Upper lobe of left lung (tissue), 6 donors: ENCODE results near the gene GLIS1. TPM values are rescaled to one million over a fixed set of nuclear protein-coding genes. Genes with fewer than 3 reads are reported as not detected.

Experiments
- ATAC-seq, 2 donors: fragments of 200-7000 bp; cut with Tn5 transposase; one replicate each; pipeline ENCODE4 v1.9.1; 2022; ENCODE audit warnings: mild to moderate bottlenecking in 2 of 2, moderate library complexity in 2 of 2; ENCODE audit not compliant: low FRiP score in 2 of 2
- DNase-seq, 2 donors: peaks; one replicate each; pipeline ENCODE4 v3.0.0-alpha.2; 2019 to 2020
- H3K27ac ChIP-seq, 4 donors: fragments of 200-600 bp; sonication (generic); one replicate each; pipeline ENCODE4 v1.5.1; 2016 to 2019
- H3K27me3 ChIP-seq, 4 donors: fragments of 200-600 bp; sonication (generic); one replicate each; pipeline ENCODE4 v1.5.1; 2017 to 2019
- H3K36me3 ChIP-seq, 4 donors: fragments of 200-600 bp; sonication (generic); one replicate each; pipeline ENCODE4 v1.5.1; 2016 to 2019
- H3K4me1 ChIP-seq, 4 donors: fragments of 200-600 bp; sonication (generic); one replicate each; pipeline ENCODE4 v1.5.1; 2018 to 2019
- H3K4me3 ChIP-seq, 4 donors: fragments of 200-600 bp; sonication (generic); one replicate each; pipeline ENCODE4 v1.5.1; 2017 to 2019; ENCODE audit warnings: mild to moderate bottlenecking in 2 of 4, moderate library complexity in 1 of 4
- H3K9me3 ChIP-seq, 4 donors: fragments of 200-600 bp; sonication (generic); one replicate each; pipeline ENCODE4 v1.5.1; 2018 to 2019
- CTCF ChIP-seq, 6 experiments: fragments of 450-650 bp in 4 of 6; fragments of 200-600 bp in 2 of 6; sonication (generic) in 2 of 6; IDR thresholded peaks; one replicate each; pipeline ENCODE4 v1.5.1; 2016 to 2019; ENCODE audit warnings: antibody characterized with exemption in 6 of 6
- EP300 ChIP-seq, 4 donors: sonication (generic); formaldehyde crosslinking; IDR thresholded peaks; one replicate each; pipeline ENCODE4 v1.5.1; 2017; ENCODE audit warnings: antibody characterized with exemption in 4 of 4, control low read depth in 2 of 4
- POLR2A ChIP-seq, 4 donors: fragments of 450-650 bp; IDR thresholded peaks; one replicate each; pipeline ENCODE4 v1.5.1; 2016 to 2017; ENCODE audit warnings: antibody characterized with exemption in 4 of 4, mild to moderate bottlenecking in 2 of 4
- POLR2AphosphoS5 ChIP-seq, 2 donors: sonication (generic); formaldehyde crosslinking; IDR thresholded peaks; one replicate each; pipeline ENCODE4 v1.5.1; 2017; ENCODE audit warnings: antibody characterized with exemption in 2 of 2
- WGBS, 2 donors: methylation state at CpG; one replicate each; pipeline ENCODE4 v1.1.5; 2017 to 2018; 5-methylcytosine and 5-hydroxymethylcytosine counted together
- total RNA-seq, 6 donors: library from RNA; depleted of rRNA in 4 of 6; stranded (reverse); fragments of >200 nt in 4 of 6; gene quantifications; one replicate each; pipeline versions ENCODE4 v1.1.0 to v1.2.1, GENCODE V29; 2016 to 2021
- donor health status: DM: no; HTN: no; CAD: no; lungs with moderate emphysema.
- donor health status: DM: no; HTN: yes; CAD: no; lungs with severe emphysema.

Gene GLIS1
- total RNA-seq, 6 donors from 2014 or later: 0.26 to 1.0 TPM; not detected in 4

GRCh38 chr1:53468374-53468773 is 270.6 kb downstream of the GLIS1 start:
- 84 to 88% methylated on average over 2 of the region's 2 CpGs for WGBS, 2 donors
- DNase-seq: no peak

GRCh38 chr1:53467391-53467790 is 271.6 kb downstream of the GLIS1 start:
- no peak overlapping the region for H3K4me3 ChIP-seq
- no peaks in the 10 kb centered on the region for H3K36me3 ChIP-seq
- DNase-seq (no peak), ATAC-seq (no peak)
- H3K27me3 ChIP-seq: no peaks in the 10 kb centered on the region
- no peaks in the 10 kb centered on the region for H3K4me1 ChIP-seq
- TF ChIP-seq POLR2A (IDR thresholded peaks at IDR 0.05): no peak
- TF ChIP-seq POLR2AphosphoS5 (IDR thresholded peaks at IDR 0.05): no peak
- no peak for TF ChIP-seq EP300 (IDR thresholded peaks at IDR 0.05)
- TF ChIP-seq CTCF (IDR thresholded peaks at IDR 0.05): no peak
- H3K27ac ChIP-seq: no peak overlapping the region
- H3K9me3 ChIP-seq: no peaks in the 10 kb centered on the region

More at GRCh38 chr1:53468374-53468773, 270.6 kb downstream of the GLIS1 start:
- Histone ChIP-seq H3K4me3 (no peak overlapping the region), H3K27me3 (no peaks in the 10 kb centered on the region), H3K9me3 (no peaks in the 10 kb centered on the region), H3K27ac (no peak overlapping the region), H3K36me3 (no peaks in the 10 kb centered on the region), H3K4me1 (no peaks in the 10 kb centered on the region)
- TF ChIP-seq POLR2AphosphoS5 (IDR thresholded peaks at IDR 0.05): no peak
- TF ChIP-seq EP300 (IDR thresholded peaks at IDR 0.05): no peak
- TF ChIP-seq POLR2A (IDR thresholded peaks at IDR 0.05): no peak
- no peak for TF ChIP-seq CTCF (IDR thresholded peaks at IDR 0.05)
- no peak for ATAC-seq

GRCh38 chr1:53465023-53465957 is 273.7 kb downstream of the GLIS1 start:
- Histone ChIP-seq H3K36me3 (no peaks in the 10 kb centered on the region), H3K4me3 (no peak overlapping the region), H3K27me3 (no peaks in the 10 kb centered on the region), H3K4me1 (no peaks in the 10 kb centered on the region), H3K27ac (no peak overlapping the region), H3K9me3 (no peaks in the 10 kb centered on the region)
- TF ChIP-seq POLR2AphosphoS5 (IDR thresholded peaks at IDR 0.05) (no peak), EP300 (IDR thresholded peaks at IDR 0.05) (no peak), POLR2A (IDR thresholded peaks at IDR 0.05) (no peak), CTCF (IDR thresholded peaks at IDR 0.05) (no peak)
- WGBS, 2 donors: 70 to 100% methylated on average over 1 to 4 of the region's 4 CpGs
- ATAC-seq (no peak), DNase-seq (no peak)

- H3K4me1 ChIP-seq: no peaks in the 10 kb centered on the region
- H3K4me3 ChIP-seq: no peak overlapping the region
- H3K27me3 ChIP-seq: no peaks in the 10 kb centered on the region
- H3K9me3 ChIP-seq: no peaks in the 10 kb centered on the region
- no peak for ATAC-seq
- peak in 1 of 2 donors; percentile 69 for DNase-seq
- H3K36me3 ChIP-seq: no peaks in the 10 kb centered on the region
- TF ChIP-seq POLR2AphosphoS5 (IDR thresholded peaks at IDR 0.05) (no peak), POLR2A (IDR thresholded peaks at IDR 0.05) (no peak), CTCF (IDR thresholded peaks at IDR 0.05) (no peak), EP300 (IDR thresholded peaks at IDR 0.05) (no peak)
- H3K27ac ChIP-seq: no peak overlapping the region
- WGBS, 2 donors: 85 to 89% methylated on average over 23 to 24 of the region's 24 CpGs
Observed at GRCh38 chr1:53463961-53464899, 274.7 kb downstream of the GLIS1 start.
